Body of pancreas (tissue), 4 donors: ENCODE data around the gene FOXP1. TPM values are rescaled to one million over a fixed set of nuclear protein-coding genes. Genes with fewer than 3 reads are reported as not detected.

ENCODE experiments used
- ATAC-seq: fragments of 150-250 bp; one replicate; pipeline ENCODE4 v1.9.1; 2016
- DNase-seq, 4 donors: peaks; one replicate each; pipeline ENCODE4 v3.0.0-alpha.2; 2019
- H3K27ac ChIP-seq, 4 donors: fragments of 200-600 bp; sonication (generic); 1 replicate in 3 of 4; 2 replicates in 1 of 4; pipeline versions ENCODE4 v1.5.1 to v1.6.1; 2016 to 2019; ENCODE audit warnings: mild to moderate bottlenecking in 1 of 4, mixed read lengths in 1 of 4, moderate library complexity in 1 of 4
- H3K27me3 ChIP-seq, 2 donors: fragments of 200-600 bp; sonication (generic); one replicate each; pipeline ENCODE4 v1.6.0; 2016; ENCODE audit warnings: mild to moderate bottlenecking in 1 of 2
- H3K36me3 ChIP-seq, 2 donors: fragments of 200-600 bp; sonication (generic); replicated peaks in 1 of 2; 2 replicates each; pipeline ENCODE4 v1.5.1; 2016; ENCODE audit warnings: low read depth in 2 of 2; ENCODE audit not compliant: insufficient read depth in 1 of 2
- H3K4me1 ChIP-seq: fragments of 200-600 bp; sonication (generic); one replicate; pipeline ENCODE4 v1.6.0; 2016
- H3K4me3 ChIP-seq, 2 donors: fragments of 200-600 bp; sonication (generic); 1 replicate in 1 of 2; 2 replicates in 1 of 2; pipeline ENCODE4 v1.5.1; 2016 to 2019
- H3K9me3 ChIP-seq, 3 donors: fragments of 200-600 bp; sonication (generic); 1 replicate in 2 of 3; 2 replicates in 1 of 3; pipeline ENCODE4 v1.5.1; 2016
- POLR2A ChIP-seq, 3 donors: fragments of 450-650 bp; IDR thresholded peaks; one replicate each; pipeline ENCODE4 v1.6.1; 2016; ENCODE audit warnings: antibody characterized with exemption in 3 of 3, mild to moderate bottlenecking in 2 of 3
- WGBS, 2 donors: methylation state at CpG; one replicate each; pipeline ENCODE4 v1.1.5; 2017; 5-methylcytosine and 5-hydroxymethylcytosine counted together
- intact Hi-C: fragments of 100-400 bp; cut with DNase I; formaldehyde crosslinking; loops from one replicate; pipeline ENCODE4 v1.15.1; 2023
- total RNA-seq, 2 donors: library from RNA; depleted of rRNA; stranded (reverse); fragments of >200 nt; gene quantifications; one replicate each; pipeline ENCODE4 v1.1.0, GENCODE V29; 2016
- TF ChIP-seq, protein P1 (sequence below), 7 experiments: fragments of 450-650 bp in 4 of 7; fragments of 200-600 bp in 3 of 7; sonication (generic) in 3 of 7; IDR thresholded peaks; one replicate each; pipeline ENCODE4 v1.5.1; 2016 to 2019; ENCODE audit warnings: antibody characterized with exemption in 7 of 7

Gene FOXP1
- total RNA-seq, 2 donors from 2014 or later, result 85.7 to 86.1 TPM

DNA sequence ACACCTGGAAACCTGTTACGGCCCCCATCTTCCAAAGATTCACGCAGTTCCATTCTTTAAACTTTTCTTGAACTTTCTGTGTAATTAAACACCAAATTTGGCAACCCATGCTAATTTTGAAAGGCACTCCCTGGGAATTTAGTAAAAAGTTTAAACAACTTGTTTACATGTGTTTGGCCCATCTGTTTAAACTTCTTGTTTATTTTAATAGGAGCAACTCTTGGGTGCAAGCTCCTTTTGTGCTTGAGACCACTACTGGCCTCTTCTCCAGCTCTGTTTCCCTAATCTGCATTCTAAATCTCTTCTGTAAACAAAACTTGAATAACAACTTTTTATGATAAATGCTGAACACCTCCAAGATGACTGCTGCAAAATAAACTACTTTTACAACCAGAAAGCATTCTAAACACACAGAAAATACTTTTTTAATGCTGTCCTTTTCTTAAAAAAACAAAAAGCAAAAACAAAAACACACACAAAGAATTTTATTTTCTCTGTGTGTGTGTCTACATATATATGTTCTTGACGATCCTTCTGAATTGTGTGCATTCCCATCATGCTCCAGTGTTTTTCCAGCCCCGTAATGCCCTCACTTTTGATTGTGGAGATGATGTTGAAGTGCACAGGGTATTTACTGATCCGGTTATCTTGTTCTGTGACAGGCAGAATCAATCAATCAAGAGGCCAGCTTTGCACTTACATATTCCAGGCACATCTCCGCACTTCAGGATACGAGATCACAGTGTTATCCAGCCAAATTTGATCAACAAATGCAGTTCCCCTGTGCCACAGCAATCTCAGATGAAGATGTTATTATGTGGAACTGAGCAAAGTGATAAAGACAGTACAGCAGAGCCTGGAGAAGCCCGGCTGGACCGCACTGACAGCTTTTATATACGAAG is 416.9 kb downstream of the FOXP1 start:
- intact Hi-C loops, result no loop called here
- WGBS, 2 donors, result 77 to 80% methylated on average over 10 of the region's 10 CpGs
- no peak overlapping the region for H3K4me3 ChIP-seq
- peaks cover 54% of the 10 kb centered on the region for H3K4me1 ChIP-seq
- H3K36me3 ChIP-seq, result no peaks in the 10 kb centered on the region
- no peaks in the 10 kb centered on the region for H3K27me3 ChIP-seq
- peak overlapping the region in 1 of 4 donors; percentile 4 for H3K27ac ChIP-seq
- no peak for ATAC-seq
- DNase-seq, result no peak
- H3K9me3 ChIP-seq, result no peaks in the 10 kb centered on the region
- TF ChIP-seq, protein P1, sequence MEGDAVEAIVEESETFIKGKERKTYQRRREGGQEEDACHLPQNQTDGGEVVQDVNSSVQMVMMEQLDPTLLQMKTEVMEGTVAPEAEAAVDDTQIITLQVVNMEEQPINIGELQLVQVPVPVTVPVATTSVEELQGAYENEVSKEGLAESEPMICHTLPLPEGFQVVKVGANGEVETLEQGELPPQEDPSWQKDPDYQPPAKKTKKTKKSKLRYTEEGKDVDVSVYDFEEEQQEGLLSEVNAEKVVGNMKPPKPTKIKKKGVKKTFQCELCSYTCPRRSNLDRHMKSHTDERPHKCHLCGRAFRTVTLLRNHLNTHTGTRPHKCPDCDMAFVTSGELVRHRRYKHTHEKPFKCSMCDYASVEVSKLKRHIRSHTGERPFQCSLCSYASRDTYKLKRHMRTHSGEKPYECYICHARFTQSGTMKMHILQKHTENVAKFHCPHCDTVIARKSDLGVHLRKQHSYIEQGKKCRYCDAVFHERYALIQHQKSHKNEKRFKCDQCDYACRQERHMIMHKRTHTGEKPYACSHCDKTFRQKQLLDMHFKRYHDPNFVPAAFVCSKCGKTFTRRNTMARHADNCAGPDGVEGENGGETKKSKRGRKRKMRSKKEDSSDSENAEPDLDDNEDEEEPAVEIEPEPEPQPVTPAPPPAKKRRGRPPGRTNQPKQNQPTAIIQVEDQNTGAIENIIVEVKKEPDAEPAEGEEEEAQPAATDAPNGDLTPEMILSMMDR (IDR thresholded peaks at IDR 0.05), result no peak
- no peak for TF ChIP-seq POLR2A (IDR thresholded peaks at IDR 0.05)

GRCh38 chr3:71164881-71165280 is 418.6 kb downstream of the FOXP1 start:
- Histone ChIP-seq H3K9me3 (no peaks in the 10 kb centered on the region), H3K27me3 (no peaks in the 10 kb centered on the region), H3K4me1 (peaks cover 51% of the 10 kb centered on the region), H3K27ac (peak overlapping the region in 3 of 4 donors; percentile 84 to 91 (median 85)), H3K4me3 (no peak overlapping the region), H3K36me3 (no peaks in the 10 kb centered on the region)
- TF ChIP-seq, protein P1 (IDR thresholded peaks at IDR 0.05), result no peak
- TF ChIP-seq POLR2A (IDR thresholded peaks at IDR 0.05), result no peak
- DNase-seq (no peak), ATAC-seq (no peak)
- intact Hi-C loops, result no loop called here
- 69 to 72% methylated on average over 2 of the region's 2 CpGs for WGBS, 2 donors

DNA sequence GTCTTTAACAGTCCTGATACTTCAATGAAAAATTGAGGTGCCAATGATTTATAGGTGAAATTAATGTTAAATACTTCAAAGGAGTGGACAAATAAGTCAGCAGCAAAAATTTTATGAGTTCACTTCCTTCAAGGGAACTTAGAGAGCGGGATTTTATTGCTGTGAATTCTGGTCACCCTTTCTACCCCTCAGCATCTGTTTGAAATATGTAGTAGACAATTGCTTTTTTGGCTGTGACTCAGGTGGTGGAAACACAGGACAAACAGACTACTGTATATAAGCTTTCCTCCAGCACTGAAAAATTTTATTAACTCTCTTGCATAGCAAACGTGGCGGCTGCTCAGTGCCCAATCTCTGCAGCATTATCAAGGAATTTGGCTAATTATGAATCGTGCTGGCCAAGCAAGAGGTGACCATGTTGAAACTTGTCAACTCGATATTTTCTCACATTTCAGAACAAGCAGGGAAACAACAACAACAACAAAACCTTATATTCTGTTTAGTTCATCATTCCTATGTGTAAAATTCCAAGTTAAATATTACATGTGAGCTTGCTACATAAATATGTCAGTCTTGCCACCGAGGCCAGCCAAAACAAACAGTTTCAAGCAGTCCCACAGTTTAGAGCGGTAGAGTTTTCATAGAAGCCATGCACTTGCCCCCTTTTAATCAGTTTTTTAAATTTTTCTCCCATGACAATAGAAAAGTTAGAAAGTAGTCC is 420.2 kb downstream of the FOXP1 start:
- Histone ChIP-seq H3K4me1 (peaks cover 36% of the 10 kb centered on the region), H3K4me3 (no peak overlapping the region), H3K9me3 (no peaks in the 10 kb centered on the region), H3K36me3 (no peaks in the 10 kb centered on the region), H3K27me3 (no peaks in the 10 kb centered on the region), H3K27ac (peak overlapping the region; percentile 73 to 91 (median 84))
- 18 to 22% methylated on average over 7 of the region's 7 CpGs for WGBS, 2 donors
- TF ChIP-seq, protein P1 (IDR thresholded peaks at IDR 0.05), result no peak
- TF ChIP-seq POLR2A (IDR thresholded peaks at IDR 0.05), result no peak
- DNase-seq, result peak; percentile 61 to 85 (median 76)
- peak; percentile 86 for ATAC-seq
- intact Hi-C loops, result no loop called here

- H3K9me3 ChIP-seq, result no peaks in the 10 kb centered on the region
- ATAC-seq (no peak), DNase-seq (no peak)
- H3K4me1 ChIP-seq, result peaks cover 29% of the 10 kb centered on the region
- no peak for TF ChIP-seq POLR2A (IDR thresholded peaks at IDR 0.05)
- TF ChIP-seq, protein P1 (IDR thresholded peaks at IDR 0.05), result no peak
- intact Hi-C loops, result no loop called here
- no peaks in the 10 kb centered on the region for H3K36me3 ChIP-seq
- WGBS, 2 donors, result 35 to 55% methylated on average over 1 of the region's 1 CpG
- peak overlapping the region in 2 of 4 donors; percentile 84 to 85 for H3K27ac ChIP-seq
- H3K4me3 ChIP-seq, result no peak overlapping the region
- no peaks in the 10 kb centered on the region for H3K27me3 ChIP-seq
Observed at GRCh38 chr3:71162221-71162620, 421.3 kb downstream of the FOXP1 start.
